Parathyroid adenoma (tissue), 2 donors: ENCODE data around the gene ILDR1.
"Not testable (repeated sequence)": the region's sequence is repeated elsewhere in the genome, so short reads cannot be mapped to it uniquely, and the experiment has no call there.

ENCODE experiments used
- H2AFZ ChIP-seq: fragments of 300-600 bp; sonication (generic); one replicate; pipeline ENCODE4 v1.7.0; 2017; ENCODE audit warnings: antibody characterized with exemption, mild to moderate bottlenecking
- H3K27ac ChIP-seq: fragments of 300-600 bp; sonication (generic); one replicate; pipeline ENCODE4 v1.7.0; 2017
- H3K27me3 ChIP-seq: fragments of 300-600 bp; sonication (generic); one replicate; pipeline ENCODE4 v1.7.0; 2017; ENCODE audit warnings: low read length; ENCODE audit not compliant: control insufficient read depth, insufficient read depth
- H3K36me3 ChIP-seq: fragments of 300-600 bp; sonication (generic); one replicate; pipeline ENCODE4 v1.7.0; 2017; ENCODE audit warnings: low read length; ENCODE audit not compliant: control insufficient read depth, insufficient read depth
- H3K4me1 ChIP-seq: fragments of 300-600 bp; sonication (generic); one replicate; pipeline ENCODE4 v1.7.0; 2017; ENCODE audit warnings: control low read depth
- H3K4me2 ChIP-seq: fragments of 300-600 bp; sonication (generic); one replicate; pipeline ENCODE4 v1.7.0; 2017; ENCODE audit warnings: low read length
- H3K4me3 ChIP-seq: fragments of 300-600 bp; sonication (generic); one replicate; pipeline ENCODE4 v1.7.0; 2017; ENCODE audit warnings: low read depth, low read length
- H3K79me2 ChIP-seq: fragments of 300-600 bp; sonication (generic); one replicate; pipeline ENCODE4 v1.7.0; 2017; ENCODE audit warnings: control low read depth
- H3K9ac ChIP-seq: fragments of 300-600 bp; sonication (generic); one replicate; pipeline ENCODE4 v1.7.0; 2017; ENCODE audit warnings: mild to moderate bottlenecking
- H3K9me3 ChIP-seq: fragments of 300-600 bp; sonication (generic); one replicate; pipeline ENCODE4 v1.7.0; 2017; ENCODE audit warnings: low read length; ENCODE audit not compliant: control insufficient read depth
- CTCF ChIP-seq: fragments of 300-600 bp; sonication (generic); IDR thresholded peaks from one replicate; pipeline ENCODE4 v1.7.0; 2017; ENCODE audit warnings: antibody characterized with exemption, mild to moderate bottlenecking
- donor health status: primary hyperparathyroidism.

Gene ILDR1

DNA sequence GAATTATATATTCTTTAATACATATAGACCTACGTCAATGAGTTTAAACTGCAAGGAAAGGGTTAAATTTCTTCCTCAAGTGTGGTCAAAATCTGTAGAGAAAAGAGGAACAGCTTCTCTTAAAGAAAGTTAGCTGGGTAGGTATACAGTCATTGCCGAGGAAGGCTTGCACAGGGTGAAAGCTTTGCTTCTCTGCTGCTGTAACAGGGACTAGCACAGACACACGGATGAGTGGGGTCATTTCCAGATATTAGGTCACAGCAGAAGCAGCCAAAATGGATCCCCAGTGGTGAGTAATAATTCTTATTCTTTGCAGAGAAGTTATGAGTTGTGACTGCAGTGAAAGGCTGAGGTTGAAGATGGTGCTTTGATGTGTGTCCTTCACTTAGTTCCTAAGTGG is 33.2 kb upstream of the ILDR1 start, which contains the start of gene CD86:
CD86 (plus strand) TSS at position 148 of the 400 bp plus-strand sequence; CDS start at position 276, 128 bp downstream.
- Histone ChIP-seq H3K4me2 (no peak within 1 kb of the TSS), H3K9me3 (no peaks in the 10 kb centered on the region), H3K4me3 (no peak within 1 kb of the TSS), H3K27me3 (no peaks in the 10 kb centered on the region), H3K36me3 (no peaks in the 10 kb centered on the region), H2AFZ (no peak within 1 kb of the TSS), H3K9ac (no peak within 1 kb of the TSS), H3K4me1 (no peaks in the 10 kb centered on the region), H3K79me2 (no peaks in the 10 kb centered on the region), H3K27ac (no peak within 1 kb of the TSS)
- TF ChIP-seq CTCF: no peak

GRCh38 chr3:122052968-122053367 is 30.9 kb upstream of the ILDR1 start:
- TF ChIP-seq CTCF: no peak

DNA sequence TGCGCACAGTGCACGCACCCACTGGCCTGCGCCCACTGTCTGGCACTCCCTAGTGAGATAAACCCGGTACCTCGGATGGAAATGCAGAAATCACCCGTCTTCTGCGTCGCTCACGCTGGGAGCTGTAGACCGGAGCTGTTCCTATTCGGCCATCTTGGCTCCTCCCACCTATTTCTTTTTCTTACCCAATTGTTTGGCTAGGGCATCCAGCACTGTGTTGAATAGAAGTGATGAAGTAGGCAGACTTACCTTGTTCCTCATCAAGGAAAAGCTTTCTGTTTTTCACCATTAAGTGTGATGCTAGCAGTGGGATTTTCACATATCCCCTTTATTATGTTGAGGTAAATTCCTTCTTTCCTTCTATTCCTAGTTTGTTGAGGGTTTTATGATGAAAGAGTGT is 25.7 kb upstream of the ILDR1 start:
- H3K4me1 ChIP-seq, H2AFZ ChIP-seq, H3K27ac ChIP-seq, H3K36me3 ChIP-seq, H3K9ac ChIP-seq, H3K27me3 ChIP-seq, H3K4me2 ChIP-seq, H3K9me3 ChIP-seq, H3K79me2 ChIP-seq, H3K4me3 ChIP-seq: not testable (repeated sequence)

More at GRCh38 chr3:122052968-122053367, 30.9 kb upstream of the ILDR1 start:
- Histone ChIP-seq H3K9ac (no peak overlapping the region), H3K36me3 (no peaks in the 10 kb centered on the region), H3K27me3 (no peaks in the 10 kb centered on the region), H3K4me2 (no peak overlapping the region), H3K4me1 (no peaks in the 10 kb centered on the region), H3K9me3 (no peaks in the 10 kb centered on the region), H3K27ac (no peak overlapping the region), H2AFZ (no peak overlapping the region), H3K79me2 (no peaks in the 10 kb centered on the region), H3K4me3 (no peak overlapping the region)

DNA sequence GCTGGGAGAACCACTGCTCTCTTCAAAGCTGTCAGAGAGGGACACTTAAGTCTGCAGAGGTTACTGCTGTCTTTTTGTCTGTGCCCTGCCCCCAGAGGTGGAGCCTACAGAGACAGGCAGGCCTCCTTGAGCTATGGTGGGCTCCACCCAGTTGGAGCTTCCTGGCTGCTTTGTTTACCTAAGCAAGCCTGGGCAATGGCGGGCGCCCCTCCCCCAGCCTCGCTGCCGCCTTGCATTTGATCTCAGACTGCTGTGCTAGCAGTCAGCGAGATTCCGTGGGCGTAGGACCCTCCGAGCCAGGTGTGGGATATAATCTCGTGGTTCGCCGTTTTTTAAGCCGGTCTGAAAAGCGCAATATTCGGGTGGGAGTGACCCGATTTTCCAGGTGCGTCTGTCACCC is 25.2 kb upstream of the ILDR1 start:
- H3K27me3 ChIP-seq, H3K79me2 ChIP-seq, H3K9me3 ChIP-seq, H3K4me3 ChIP-seq, H3K9ac ChIP-seq, H3K27ac ChIP-seq, H3K4me2 ChIP-seq, H3K4me1 ChIP-seq, H2AFZ ChIP-seq, H3K36me3 ChIP-seq: not testable (repeated sequence)

- no peak for TF ChIP-seq CTCF
- Histone ChIP-seq H3K4me2 (no peak overlapping the region), H3K4me3 (no peak overlapping the region), H2AFZ (no peak overlapping the region), H3K79me2 (no peaks in the 10 kb centered on the region), H3K27me3 (no peaks in the 10 kb centered on the region), H3K9me3 (no peaks in the 10 kb centered on the region), H3K27ac (no peak overlapping the region), H3K36me3 (no peaks in the 10 kb centered on the region), H3K4me1 (no peaks in the 10 kb centered on the region), H3K9ac (no peak overlapping the region)
Observed at GRCh38 chr3:122033023-122033422, 11.0 kb upstream of the ILDR1 start.

DNA sequence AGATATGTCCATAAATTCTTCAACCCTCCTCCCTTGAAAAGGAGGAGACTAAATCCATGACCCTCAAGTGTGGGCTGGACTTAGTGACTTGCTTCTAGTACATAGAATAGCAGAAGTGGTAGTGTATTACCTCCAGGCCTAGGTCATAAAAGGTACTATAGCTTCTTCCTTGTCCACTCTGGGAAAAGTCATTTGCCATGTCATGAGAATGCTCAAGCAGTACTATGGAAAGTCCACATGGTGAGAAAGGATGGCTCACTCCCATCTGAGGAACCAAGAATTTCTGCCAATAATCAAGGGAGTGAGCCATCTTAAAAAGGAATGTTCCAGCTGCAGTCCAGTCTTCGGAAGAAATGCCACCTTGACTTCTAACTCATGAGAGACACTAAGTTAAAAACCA is 10.5 kb upstream of the ILDR1 start:
- no peaks in the 10 kb centered on the region for H3K9me3 ChIP-seq

More for the DNA sequence above, 10.5 kb upstream of the ILDR1 start:
- no peak overlapping the region for H3K4me3 ChIP-seq
- H3K9ac ChIP-seq: no peak overlapping the region
- H3K36me3 ChIP-seq: no peaks in the 10 kb centered on the region
- H3K27me3 ChIP-seq: no peaks in the 10 kb centered on the region
- no peak overlapping the region for H2AFZ ChIP-seq
- H3K4me2 ChIP-seq: no peak overlapping the region
- H3K79me2 ChIP-seq: no peaks in the 10 kb centered on the region
- H3K4me1 ChIP-seq: no peaks in the 10 kb centered on the region
- H3K27ac ChIP-seq: no peak overlapping the region
- TF ChIP-seq CTCF: no peak
